ENCODE measurements around the gene EEF2K. TPM values are rescaled to one million over a fixed set of nuclear protein-coding genes. Genes with fewer than 3 reads are reported as not detected.

Gene EEF2K
- total and polyA plus RNA-seq, 2 of the 13 experiments (the other 11 are each of a cell fraction or from before 2014, with no cell fraction given) = 22.0 to 23.8 TPM

DNA sequence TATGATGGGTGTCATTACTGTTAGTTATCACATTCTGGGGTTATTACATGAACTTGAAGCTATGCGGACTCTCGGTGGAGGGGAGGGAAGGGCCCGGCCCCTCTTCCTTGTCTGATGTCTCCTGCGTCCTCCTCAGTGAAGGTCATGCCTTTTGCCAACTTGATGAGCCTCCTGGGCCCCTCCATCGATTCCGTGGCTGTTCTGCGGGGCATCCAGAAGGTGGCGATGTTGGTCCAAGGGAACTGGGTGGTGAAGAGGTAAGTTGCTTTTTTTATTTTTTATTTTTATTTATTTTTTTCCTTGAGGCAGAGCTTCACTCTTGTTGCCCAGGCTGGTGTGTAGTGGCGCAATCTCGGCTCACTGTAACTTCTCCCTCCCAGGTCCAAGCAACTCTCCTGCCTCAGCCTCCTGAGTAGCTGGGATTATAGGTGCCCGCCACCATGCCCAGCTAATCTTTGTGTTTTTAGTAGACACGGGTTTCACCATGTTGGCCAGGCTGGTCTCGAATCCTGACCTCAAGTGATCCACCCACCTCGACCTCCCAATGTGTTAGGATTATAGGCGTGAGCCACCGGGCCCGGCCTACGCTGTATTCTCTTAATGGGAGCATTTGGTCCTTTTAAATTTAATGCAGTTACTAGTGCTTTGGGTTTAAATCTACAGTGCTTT lies 112.7 kb downstream of the EEF2K start (continued):
- TF ChIP-seq, protein P1, sequence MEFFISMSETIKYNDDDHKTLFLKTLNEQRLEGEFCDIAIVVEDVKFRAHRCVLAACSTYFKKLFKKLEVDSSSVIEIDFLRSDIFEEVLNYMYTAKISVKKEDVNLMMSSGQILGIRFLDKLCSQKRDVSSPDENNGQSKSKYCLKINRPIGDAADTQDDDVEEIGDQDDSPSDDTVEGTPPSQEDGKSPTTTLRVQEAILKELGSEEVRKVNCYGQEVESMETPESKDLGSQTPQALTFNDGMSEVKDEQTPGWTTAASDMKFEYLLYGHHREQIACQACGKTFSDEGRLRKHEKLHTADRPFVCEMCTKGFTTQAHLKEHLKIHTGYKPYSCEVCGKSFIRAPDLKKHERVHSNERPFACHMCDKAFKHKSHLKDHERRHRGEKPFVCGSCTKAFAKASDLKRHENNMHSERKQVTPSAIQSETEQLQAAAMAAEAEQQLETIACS (CRISPR knock-in tag; IDR thresholded peaks at IDR 0.05) = no peak
- TF ChIP-seq, protein P2, sequence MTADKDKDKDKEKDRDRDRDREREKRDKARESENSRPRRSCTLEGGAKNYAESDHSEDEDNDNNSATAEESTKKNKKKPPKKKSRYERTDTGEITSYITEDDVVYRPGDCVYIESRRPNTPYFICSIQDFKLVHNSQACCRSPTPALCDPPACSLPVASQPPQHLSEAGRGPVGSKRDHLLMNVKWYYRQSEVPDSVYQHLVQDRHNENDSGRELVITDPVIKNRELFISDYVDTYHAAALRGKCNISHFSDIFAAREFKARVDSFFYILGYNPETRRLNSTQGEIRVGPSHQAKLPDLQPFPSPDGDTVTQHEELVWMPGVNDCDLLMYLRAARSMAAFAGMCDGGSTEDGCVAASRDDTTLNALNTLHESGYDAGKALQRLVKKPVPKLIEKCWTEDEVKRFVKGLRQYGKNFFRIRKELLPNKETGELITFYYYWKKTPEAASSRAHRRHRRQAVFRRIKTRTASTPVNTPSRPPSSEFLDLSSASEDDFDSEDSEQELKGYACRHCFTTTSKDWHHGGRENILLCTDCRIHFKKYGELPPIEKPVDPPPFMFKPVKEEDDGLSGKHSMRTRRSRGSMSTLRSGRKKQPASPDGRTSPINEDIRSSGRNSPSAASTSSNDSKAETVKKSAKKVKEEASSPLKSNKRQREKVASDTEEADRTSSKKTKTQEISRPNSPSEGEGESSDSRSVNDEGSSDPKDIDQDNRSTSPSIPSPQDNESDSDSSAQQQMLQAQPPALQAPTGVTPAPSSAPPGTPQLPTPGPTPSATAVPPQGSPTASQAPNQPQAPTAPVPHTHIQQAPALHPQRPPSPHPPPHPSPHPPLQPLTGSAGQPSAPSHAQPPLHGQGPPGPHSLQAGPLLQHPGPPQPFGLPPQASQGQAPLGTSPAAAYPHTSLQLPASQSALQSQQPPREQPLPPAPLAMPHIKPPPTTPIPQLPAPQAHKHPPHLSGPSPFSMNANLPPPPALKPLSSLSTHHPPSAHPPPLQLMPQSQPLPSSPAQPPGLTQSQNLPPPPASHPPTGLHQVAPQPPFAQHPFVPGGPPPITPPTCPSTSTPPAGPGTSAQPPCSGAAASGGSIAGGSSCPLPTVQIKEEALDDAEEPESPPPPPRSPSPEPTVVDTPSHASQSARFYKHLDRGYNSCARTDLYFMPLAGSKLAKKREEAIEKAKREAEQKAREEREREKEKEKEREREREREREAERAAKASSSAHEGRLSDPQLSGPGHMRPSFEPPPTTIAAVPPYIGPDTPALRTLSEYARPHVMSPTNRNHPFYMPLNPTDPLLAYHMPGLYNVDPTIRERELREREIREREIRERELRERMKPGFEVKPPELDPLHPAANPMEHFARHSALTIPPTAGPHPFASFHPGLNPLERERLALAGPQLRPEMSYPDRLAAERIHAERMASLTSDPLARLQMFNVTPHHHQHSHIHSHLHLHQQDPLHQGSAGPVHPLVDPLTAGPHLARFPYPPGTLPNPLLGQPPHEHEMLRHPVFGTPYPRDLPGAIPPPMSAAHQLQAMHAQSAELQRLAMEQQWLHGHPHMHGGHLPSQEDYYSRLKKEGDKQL (CRISPR knock-in tag; IDR thresholded peaks at IDR 0.05; ENCODE audit: low read depth) = no peak
- TF ChIP-seq ZBTB8A (CRISPR knock-in tag; IDR thresholded peaks at IDR 0.05; ENCODE audit: borderline replicate concordance, low read depth) = no peak
- no peak for TF ChIP-seq FOSL1 (CRISPR knock-in tag; IDR thresholded peaks at IDR 0.05; ENCODE audit: borderline replicate concordance)
- peak; percentile 76 for TF ChIP-seq XRCC5 (optimal IDR thresholded peaks at IDR 0.05; ENCODE audit: low read length)
- no peak for TF ChIP-seq RARA (CRISPR knock-in tag; IDR thresholded peaks at IDR 0.05)
- TF ChIP-seq ZNF556 (CRISPR knock-in tag; IDR thresholded peaks at IDR 0.05; ENCODE audit: borderline replicate concordance) = no peak
- no peak for TF ChIP-seq ZNF44 (CRISPR knock-in tag; IDR thresholded peaks at IDR 0.05)
- no peak for TF ChIP-seq CAMTA2 (CRISPR knock-in tag; IDR thresholded peaks at IDR 0.05; ENCODE audit: borderline replicate concordance)
- TF ChIP-seq ZNF747 (CRISPR knock-in tag; IDR thresholded peaks at IDR 0.05; ENCODE audit: borderline replicate concordance) = no peak
- TF ChIP-seq ZFY (CRISPR knock-in tag; IDR thresholded peaks at IDR 0.05) = no peak
- TF ChIP-seq, protein P3, sequence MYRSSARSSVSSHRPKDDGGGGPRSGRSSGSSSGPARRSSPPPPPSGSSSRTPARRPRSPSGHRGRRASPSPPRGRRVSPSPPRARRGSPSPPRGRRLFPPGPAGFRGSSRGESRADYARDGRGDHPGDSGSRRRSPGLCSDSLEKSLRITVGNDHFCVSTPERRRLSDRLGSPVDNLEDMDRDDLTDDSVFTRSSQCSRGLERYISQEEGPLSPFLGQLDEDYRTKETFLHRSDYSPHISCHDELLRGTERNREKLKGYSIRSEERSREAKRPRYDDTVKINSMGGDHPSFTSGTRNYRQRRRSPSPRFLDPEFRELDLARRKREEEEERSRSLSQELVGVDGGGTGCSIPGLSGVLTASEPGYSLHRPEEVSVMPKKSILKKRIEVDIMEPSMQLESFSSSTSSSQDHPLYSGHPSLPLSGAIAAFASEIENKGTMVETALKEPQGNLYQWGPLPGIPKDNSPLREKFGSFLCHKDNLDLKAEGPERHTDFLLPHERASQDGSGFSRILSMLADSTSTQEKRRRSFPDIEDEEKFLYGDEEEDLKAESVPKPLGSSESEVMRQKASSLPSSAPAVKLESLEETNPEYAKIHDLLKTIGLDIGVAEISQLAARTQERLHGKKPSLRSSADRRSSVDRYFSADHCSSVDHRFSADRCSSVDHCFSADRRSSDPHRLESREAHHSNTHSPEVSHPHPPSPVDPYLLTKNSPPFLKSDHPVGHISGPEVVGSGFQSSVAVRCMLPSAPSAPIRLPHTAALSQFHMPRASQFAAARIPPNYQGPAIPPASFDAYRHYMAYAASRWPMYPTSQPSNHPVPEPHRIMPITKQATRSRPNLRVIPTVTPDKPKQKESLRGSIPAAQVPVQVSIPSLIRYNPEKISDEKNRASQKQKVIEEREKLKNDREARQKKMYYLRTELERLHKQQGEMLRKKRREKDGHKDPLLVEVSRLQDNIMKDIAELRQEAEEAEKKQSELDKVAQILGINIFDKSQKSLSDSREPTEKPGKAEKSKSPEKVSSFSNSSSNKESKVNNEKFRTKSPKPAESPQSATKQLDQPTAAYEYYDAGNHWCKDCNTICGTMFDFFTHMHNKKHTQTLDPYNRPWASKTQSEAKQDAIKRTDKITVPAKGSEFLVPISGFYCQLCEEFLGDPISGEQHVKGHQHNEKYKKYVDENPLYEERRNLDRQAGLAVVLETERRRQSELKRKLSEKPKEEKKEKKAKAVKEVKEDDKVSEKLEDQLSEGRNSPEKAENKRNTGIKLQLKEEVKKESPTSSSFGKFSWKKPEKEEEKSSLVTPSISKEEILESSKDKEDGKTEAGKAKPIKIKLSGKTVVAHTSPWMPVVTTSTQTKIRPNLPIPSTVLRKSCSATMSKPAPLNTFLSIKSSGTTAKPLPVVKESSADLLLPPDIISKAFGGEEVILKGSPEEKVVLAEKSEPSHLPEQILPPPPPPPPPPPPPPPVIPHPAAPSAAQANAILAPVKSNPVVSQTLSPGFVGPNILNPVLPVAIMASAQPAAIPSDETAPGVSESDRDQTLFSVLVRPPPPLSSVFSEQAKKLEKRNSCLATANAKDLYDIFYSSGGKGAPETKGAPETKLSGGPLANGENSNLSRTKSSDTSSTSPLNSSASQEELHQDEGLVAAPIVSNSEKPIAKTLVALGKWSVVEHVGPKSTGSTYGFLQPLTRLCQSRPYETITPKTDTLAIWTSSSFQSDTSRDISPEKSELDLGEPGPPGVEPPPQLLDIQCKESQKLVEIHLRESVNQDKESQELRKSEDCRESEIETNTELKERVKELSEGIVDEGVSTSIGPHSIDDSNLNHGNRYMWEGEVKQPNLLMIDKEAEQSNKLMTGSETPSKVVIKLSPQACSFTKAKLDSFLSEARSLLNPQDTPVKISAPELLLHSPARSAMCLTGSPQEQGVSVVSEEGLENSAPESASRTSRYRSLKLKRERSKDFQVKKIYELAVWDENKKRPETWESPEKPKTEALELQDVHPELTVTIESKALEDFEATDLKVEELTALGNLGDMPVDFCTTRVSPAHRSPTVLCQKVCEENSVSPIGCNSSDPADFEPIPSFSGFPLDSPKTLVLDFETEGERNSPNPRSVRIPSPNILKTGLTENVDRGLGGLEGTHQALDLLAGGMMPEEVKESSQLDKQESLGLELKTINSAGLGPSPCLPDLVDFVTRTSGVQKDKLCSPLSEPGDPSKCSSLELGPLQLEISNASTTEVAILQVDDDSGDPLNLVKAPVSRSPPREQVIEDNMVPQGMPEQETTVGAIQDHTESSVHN (CRISPR knock-in tag; IDR thresholded peaks at IDR 0.05) = 0 out of 2 replicates have a peak, but pooled peaks have one; percentile 15
- TF ChIP-seq MLLT10 (CRISPR knock-in tag; IDR thresholded peaks at IDR 0.05) = no peak

Data from HepG2 (cell line).